ENCODE results near the gene KAT2B. TPM values are rescaled to one million over a fixed set of nuclear protein-coding genes. Genes with fewer than 3 reads are reported as not detected.

KAT2B gene
- polyA plus RNA-seq, 1 of the 3 experiments (the other 2 are of a cell fraction): 2.1 TPM

- WGBS (ENCODE audit: low lambda C conversion rate): 90% methylated on average over 4 of the region's 4 CpGs
- no peak overlapping the region for H3K27ac ChIP-seq (ENCODE audit: low read depth in 2 of 2, low read length in 1 of 2)
- H3K27me3 ChIP-seq (ENCODE audit: insufficient read depth): no peaks in the 10 kb centered on the region
- peaks cover 0 to 6% of the 10 kb centered on the region in 2 experiments for H3K36me3 ChIP-seq (replicated peaks in 1 of 2; ENCODE audit: control insufficient read depth in 1 of 2, insufficient read depth in 2 of 2, low read length in 1 of 2)
- H3K9me2 ChIP-seq: no peaks in the 10 kb centered on the region
- DNase-seq: no peak
- H3K4me3 ChIP-seq (ENCODE audit: low read depth in 2 of 2, low read length in 1 of 2): no peak overlapping the region
- H3K9ac ChIP-seq: no peak overlapping the region
- no peaks in the 10 kb centered on the region for H3F3A ChIP-seq (replicated peaks; ENCODE audit: insufficient read depth)
- TF ChIP-seq SIN3A (IDR thresholded peaks at IDR 0.05; ENCODE audit: borderline replicate concordance, low read depth, low read length) (no peak), MAX (IDR thresholded peaks at IDR 0.05; ENCODE audit: low read depth) (no peak)
- H3K4me2 ChIP-seq: no peak overlapping the region
- H2AFZ ChIP-seq (ENCODE audit: low read depth): no peak overlapping the region
- H3K4me1 ChIP-seq (ENCODE audit: control insufficient read depth in 1 of 2, insufficient read depth in 2 of 2, low read depth in 1 of 2, low read length in 1 of 2): no peaks in the 10 kb centered on the region; a peak in 1 of 4 replicates
- POLR2A ChIA-PET: no interaction called here
- no peaks in the 10 kb centered on the region for H3K79me2 ChIP-seq (ENCODE audit: insufficient read depth)
- no peaks in the 10 kb centered on the region for H4K20me1 ChIP-seq (ENCODE audit: insufficient read depth)
- CTCF ChIA-PET: interaction anchor here (1.3 to 1.7 kb wide), 2 partner anchors 13 to 22 kb away, joined by 3 to 7 read pairs; no protein-coding TSS in a partner anchor
- H3K9me3 ChIP-seq: no peaks in the 10 kb centered on the region
Observed at GRCh38 chr3:20125289-20125688, 85.0 kb downstream of the KAT2B start.

- Histone ChIP-seq H3K4me3 (ENCODE audit: low read depth in 2 of 2, low read length in 1 of 2) (no peak overlapping the region), H3K9me2 (no peaks in the 10 kb centered on the region), H3K27me3 (ENCODE audit: insufficient read depth) (no peaks in the 10 kb centered on the region), H2AFZ (ENCODE audit: low read depth) (no peak overlapping the region), H4K20me1 (ENCODE audit: insufficient read depth) (no peaks in the 10 kb centered on the region), H3K9ac (no peak overlapping the region), H3K9me3 (no peaks in the 10 kb centered on the region), H3K79me2 (ENCODE audit: insufficient read depth) (no peaks in the 10 kb centered on the region), H3K4me2 (no peak overlapping the region), H3F3A (replicated peaks; ENCODE audit: insufficient read depth) (no peaks in the 10 kb centered on the region), H3K36me3 (replicated peaks in 1 of 2; ENCODE audit: control insufficient read depth in 1 of 2, insufficient read depth in 2 of 2, low read length in 1 of 2) (peaks cover 0 to 6% of the 10 kb centered on the region in 2 experiments), H3K4me1 (ENCODE audit: control insufficient read depth in 1 of 2, insufficient read depth in 2 of 2, low read depth in 1 of 2, low read length in 1 of 2) (no peaks in the 10 kb centered on the region; a peak in 1 of 4 replicates), H3K27ac (ENCODE audit: low read depth in 2 of 2, low read length in 1 of 2) (no peak overlapping the region)
- ChIA-PET POLR2A (no interaction called here), CTCF (no interaction called here)
- DNase-seq: no peak
- no peak for TF ChIP-seq MXI1 (IDR thresholded peaks at IDR 0.05; ENCODE audit: low read depth, low read length)
- no peak for TF ChIP-seq RAD21 (IDR thresholded peaks at IDR 0.05; ENCODE audit: low read length)
- TF ChIP-seq RFX5 (IDR thresholded peaks at IDR 0.05; ENCODE audit: low read length): no peak
- TF ChIP-seq RCOR1 (IDR thresholded peaks at IDR 0.05; ENCODE audit: low read length): no peak
- TF ChIP-seq NFIC (IDR thresholded peaks at IDR 0.05; ENCODE audit: borderline replicate concordance): no peak
- TF ChIP-seq EZH2phosphoT487 (IDR thresholded peaks at IDR 0.05; ENCODE audit: borderline replicate concordance, low read depth): no peak
- no peak for TF ChIP-seq REST (IDR thresholded peaks at IDR 0.05; ENCODE audit: low read depth, low read length)
- TF ChIP-seq FOXJ3 (CRISPR knock-in tag; IDR thresholded peaks at IDR 0.05): no peak
- TF ChIP-seq YY1 (IDR thresholded peaks at IDR 0.05; ENCODE audit: low read depth): no peak
- no peak for TF ChIP-seq RXRA (IDR thresholded peaks at IDR 0.05; ENCODE audit: borderline replicate concordance, low read depth)
- TF ChIP-seq JUND (IDR thresholded peaks at IDR 0.05): no peak
- no peak for TF ChIP-seq SIN3A (IDR thresholded peaks at IDR 0.05; ENCODE audit: borderline replicate concordance, low read depth, low read length)
- TF ChIP-seq NRF1 (IDR thresholded peaks at IDR 0.05; ENCODE audit: low read depth, low read length): no peak
- 88% methylated on average over 10 of the region's 10 CpGs for WGBS (ENCODE audit: low lambda C conversion rate)
Observed at GRCh38 chr3:20125897-20126296, 85.7 kb downstream of the KAT2B start.

All from SK-N-SH (cell line).